ENCODE data around the gene ANKRD13B. TPM values are rescaled to one million over a fixed set of nuclear protein-coding genes. Genes with fewer than 3 reads are reported as not detected.

Gene ANKRD13B
- total RNA-seq, 4 donors from 2014 or later = 2.9 to 8.6 (median 5.6) TPM

DNA sequence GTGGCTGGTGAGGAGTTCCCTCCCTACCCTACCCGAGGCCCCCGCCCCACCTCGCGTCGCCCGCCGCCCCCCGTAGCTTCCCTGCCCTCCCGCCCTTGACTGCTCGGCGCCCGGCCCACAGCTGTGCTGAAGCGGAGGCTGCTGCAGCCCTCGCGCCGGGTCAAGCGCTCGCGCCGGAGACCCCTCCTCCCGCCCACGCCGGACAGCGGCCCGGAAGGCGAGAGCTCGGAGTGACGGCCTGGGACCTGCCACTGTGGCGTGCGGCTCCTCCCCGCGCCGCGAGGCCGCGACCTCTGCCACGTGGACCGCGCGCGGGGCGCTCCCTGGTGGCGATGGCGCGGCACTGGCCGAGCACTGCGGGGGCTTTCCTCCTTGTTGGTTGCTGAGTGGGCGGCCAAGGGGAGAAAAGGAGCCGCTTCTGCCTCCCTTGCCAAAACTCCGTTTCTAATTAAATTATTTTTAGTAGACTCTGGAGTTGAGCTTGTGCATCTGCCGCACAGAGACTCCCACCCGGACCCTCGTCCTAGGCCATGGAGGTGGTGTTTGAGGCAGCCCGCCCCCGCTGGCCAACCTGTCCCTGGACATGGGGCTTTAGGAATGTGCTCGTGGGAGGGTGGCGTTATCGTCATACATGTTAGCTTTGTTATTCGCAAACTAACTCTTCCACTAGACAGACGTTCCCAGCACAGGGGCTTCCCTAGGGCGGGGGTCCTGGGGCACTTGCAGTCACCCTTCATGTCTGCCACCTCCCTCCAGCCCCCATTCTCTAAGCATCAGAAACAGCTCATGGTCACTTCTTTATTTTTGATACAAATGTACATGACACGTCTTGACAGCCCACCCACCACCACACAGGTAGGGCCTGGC, 20.0 kb upstream of the ANKRD13B start:
- H3K4me1 ChIP-seq = peaks cover 10 to 52% (median 34%) of the 10 kb centered on the region in 4 donors
- TF ChIP-seq, protein P1, sequence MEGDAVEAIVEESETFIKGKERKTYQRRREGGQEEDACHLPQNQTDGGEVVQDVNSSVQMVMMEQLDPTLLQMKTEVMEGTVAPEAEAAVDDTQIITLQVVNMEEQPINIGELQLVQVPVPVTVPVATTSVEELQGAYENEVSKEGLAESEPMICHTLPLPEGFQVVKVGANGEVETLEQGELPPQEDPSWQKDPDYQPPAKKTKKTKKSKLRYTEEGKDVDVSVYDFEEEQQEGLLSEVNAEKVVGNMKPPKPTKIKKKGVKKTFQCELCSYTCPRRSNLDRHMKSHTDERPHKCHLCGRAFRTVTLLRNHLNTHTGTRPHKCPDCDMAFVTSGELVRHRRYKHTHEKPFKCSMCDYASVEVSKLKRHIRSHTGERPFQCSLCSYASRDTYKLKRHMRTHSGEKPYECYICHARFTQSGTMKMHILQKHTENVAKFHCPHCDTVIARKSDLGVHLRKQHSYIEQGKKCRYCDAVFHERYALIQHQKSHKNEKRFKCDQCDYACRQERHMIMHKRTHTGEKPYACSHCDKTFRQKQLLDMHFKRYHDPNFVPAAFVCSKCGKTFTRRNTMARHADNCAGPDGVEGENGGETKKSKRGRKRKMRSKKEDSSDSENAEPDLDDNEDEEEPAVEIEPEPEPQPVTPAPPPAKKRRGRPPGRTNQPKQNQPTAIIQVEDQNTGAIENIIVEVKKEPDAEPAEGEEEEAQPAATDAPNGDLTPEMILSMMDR (IDR thresholded peaks at IDR 0.05) = peak; percentile 37 to 69 (median 55)
- TF ChIP-seq POLR2AphosphoS5 (IDR thresholded peaks at IDR 0.05) = no peak
- DNase-seq = peak; percentile 53
- H3K9me3 ChIP-seq = no peaks in the 10 kb centered on the region
- WGBS, 2 donors (ENCODE audit: low coverage in 1 of 2) = 66 to 69% methylated on average over 4 to 35 of the region's 62 CpGs
- in situ Hi-C loops (cut with MboI; ENCODE audit: low pct_ligation_motif_present in 1 of 4, low pct_unique_long_range_greater_than_20kb in 1 of 4, low sequenced_read_pairs in 3 of 4) (no loop called here), intact Hi-C loops (cut with DNase I; ENCODE audit: low total_unique reads) (no loop called here)
- H3K27ac ChIP-seq = peak overlapping the region in 2 of 4 donors; percentile 42 to 47
- no peaks in the 10 kb centered on the region for H3K27me3 ChIP-seq
- H3K4me3 ChIP-seq = peak overlapping the region in 2 of 4 donors; percentile 13 to 39
- H3K36me3 ChIP-seq = peaks cover 0 to 12% (median 4%) of the 10 kb centered on the region in 4 donors

DNA sequence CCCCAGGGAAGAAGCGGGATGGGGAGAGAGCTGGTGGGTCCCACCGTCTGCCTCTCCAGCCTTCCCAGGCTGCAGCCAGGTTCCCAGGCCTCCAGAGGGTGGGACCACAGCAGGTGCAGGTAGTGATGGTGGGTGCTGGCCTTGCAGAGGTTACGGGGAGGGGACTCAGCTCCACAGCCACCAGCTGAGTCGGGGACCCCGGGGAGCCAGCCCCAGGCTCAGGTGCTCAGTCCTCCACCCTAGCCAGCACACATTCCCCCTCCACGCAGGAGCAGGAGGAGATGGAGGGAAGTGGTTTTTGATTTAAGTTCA, 19.4 kb upstream of the ANKRD13B start:
- WGBS, 2 donors (ENCODE audit: low coverage in 1 of 2) = 86% methylated on average over 6 of the region's 6 CpGs; no CpG with 5 or more reads in 1 of the 2 donors
- DNase-seq = no peak
- in situ Hi-C loops (cut with MboI; ENCODE audit: low pct_ligation_motif_present in 1 of 4, low pct_unique_long_range_greater_than_20kb in 1 of 4, low sequenced_read_pairs in 3 of 4) (no loop called here), intact Hi-C loops (cut with DNase I; ENCODE audit: low total_unique reads) (no loop called here)
- TF ChIP-seq EP300 (IDR thresholded peaks at IDR 0.05; ENCODE audit: low read depth) = no peak
- TF ChIP-seq, protein P1 (IDR thresholded peaks at IDR 0.05) = no peak
- no peak for TF ChIP-seq POLR2AphosphoS5 (IDR thresholded peaks at IDR 0.05)
- no peak for TF ChIP-seq POLR2A (IDR thresholded peaks at IDR 0.05)
- Histone ChIP-seq H3K4me3 (no peak overlapping the region), H3K27me3 (no peaks in the 10 kb centered on the region), H3K36me3 (peaks cover 0 to 12% (median 4%) of the 10 kb centered on the region in 4 donors), H3K9me3 (no peaks in the 10 kb centered on the region), H3K27ac (no peak overlapping the region), H3K4me1 (peaks cover 10 to 52% (median 35%) of the 10 kb centered on the region in 4 donors)

DNA sequence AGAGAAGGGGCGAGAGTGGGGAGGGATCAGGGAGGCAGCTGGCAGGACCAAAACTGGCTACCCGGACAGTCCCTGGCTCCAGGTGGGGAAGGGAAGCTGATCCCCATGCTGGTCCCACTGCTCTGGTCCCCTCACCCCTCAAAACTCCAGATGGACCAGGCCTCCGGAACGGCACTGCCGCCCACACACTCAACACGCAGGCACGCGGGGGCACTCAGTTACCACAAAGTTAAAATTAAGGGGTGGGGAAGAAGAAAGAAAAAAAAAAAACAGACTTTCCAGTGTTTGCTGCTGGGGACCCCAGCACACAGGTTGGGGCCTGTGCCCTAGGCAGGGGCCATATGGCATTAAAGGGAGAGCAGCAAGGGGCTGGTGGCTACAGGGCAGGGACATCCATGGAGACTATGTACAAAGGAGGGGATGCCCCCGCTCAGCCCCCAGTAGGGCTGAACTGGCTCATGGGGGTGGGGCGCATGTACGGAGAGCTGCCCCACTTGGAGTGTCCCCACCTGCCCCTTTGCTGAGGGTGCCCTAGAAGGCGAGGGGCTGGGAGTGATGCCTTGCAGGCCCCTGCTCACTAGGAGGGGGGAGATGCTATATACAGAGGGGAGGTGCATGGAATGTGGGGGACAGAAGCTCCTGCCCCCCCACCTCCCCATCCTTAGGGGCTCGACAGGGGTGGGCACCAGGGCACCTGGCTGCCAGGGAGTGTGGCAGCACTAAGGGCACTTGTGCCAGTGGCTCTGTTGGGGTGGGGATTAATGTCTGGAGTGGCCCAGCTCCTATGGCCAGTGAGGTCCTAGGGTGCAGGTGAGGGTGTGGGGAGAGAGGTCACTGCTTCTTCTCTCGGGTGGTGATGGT, 18.8 kb upstream of the ANKRD13B start:
- Histone ChIP-seq H3K36me3 (peaks cover 0 to 12% (median 4%) of the 10 kb centered on the region in 4 donors), H3K27me3 (no peaks in the 10 kb centered on the region), H3K4me1 (peaks cover 9 to 50% (median 32%) of the 10 kb centered on the region in 4 donors), H3K9me3 (no peaks in the 10 kb centered on the region), H3K4me3 (no peak overlapping the region), H3K27ac (peak overlapping the region; percentile 33 to 67 (median 56))
- WGBS, 2 donors (ENCODE audit: low coverage in 1 of 2) = 73 to 75% methylated on average over 4 to 14 of the region's 14 CpGs
- in situ Hi-C loops (cut with MboI; ENCODE audit: low pct_ligation_motif_present in 1 of 4, low pct_unique_long_range_greater_than_20kb in 1 of 4, low sequenced_read_pairs in 3 of 4) = no loop called here
- peak; percentile 8 for DNase-seq
- TF ChIP-seq, protein P1 (IDR thresholded peaks at IDR 0.05) = no peak
- TF ChIP-seq POLR2AphosphoS5 (IDR thresholded peaks at IDR 0.05) (no peak), EP300 (IDR thresholded peaks at IDR 0.05; ENCODE audit: low read depth) (no peak), POLR2A (IDR thresholded peaks at IDR 0.05) (no peak)
- intact Hi-C loops (cut with DNase I; ENCODE audit: low total_unique reads) = no loop called here

Measured in transverse colon (tissue), 4 donors.